AG09319 (cell line): ENCODE measurements around the gene TGFA.

ENCODE experiments used
- DNase-seq: peaks from one replicate; pipeline ENCODE4 v3.0.0-alpha.2; 2010; ENCODE audit warnings: low read depth; ENCODE audit errors: extremely low read depth
- CTCF ChIP-seq: IDR thresholded peaks from 2 replicates; pipeline ENCODE4 v1.5.1; 2011; ENCODE audit warnings: low read depth, mild to moderate bottlenecking, inconsistent platforms, low read length, moderate library complexity

TGFA gene

GRCh38 chr2:70574618-70575017, 21.0 kb upstream of the TGFA start:
- TF ChIP-seq CTCF, result no peak
- DNase-seq, result no peak

GRCh38 chr2:70574109-70574508, 20.5 kb upstream of the TGFA start:
- TF ChIP-seq CTCF, result no peak
- DNase-seq, result no peak

- DNase-seq, result no peak
- no peak for TF ChIP-seq CTCF
These were observed 16.5 kb upstream of the TGFA start for GRCh38 chr2:70570041-70570661.

- TF ChIP-seq CTCF, result no peak
- no peak for DNase-seq
These were observed 15.9 kb upstream of the TGFA start for GRCh38 chr2:70569559-70569958.

GRCh38 chr2:70566906-70567305, 13.3 kb upstream of the TGFA start:
- TF ChIP-seq CTCF, result no peak
- no peak for DNase-seq

- no peak for TF ChIP-seq CTCF
- no peak for DNase-seq
These were observed 12.8 kb upstream of the TGFA start for GRCh38 chr2:70566464-70566863.

- no peak for TF ChIP-seq CTCF
- no peak for DNase-seq
These were observed 11.6 kb upstream of the TGFA start for GRCh38 chr2:70565039-70565731.
